ENCODE measurements around the gene TPK1. TPM values are rescaled to one million over a fixed set of nuclear protein-coding genes. Genes with fewer than 3 reads are reported as not detected.

TPK1 gene
- 11.5 TPM for total RNA-seq

DNA sequence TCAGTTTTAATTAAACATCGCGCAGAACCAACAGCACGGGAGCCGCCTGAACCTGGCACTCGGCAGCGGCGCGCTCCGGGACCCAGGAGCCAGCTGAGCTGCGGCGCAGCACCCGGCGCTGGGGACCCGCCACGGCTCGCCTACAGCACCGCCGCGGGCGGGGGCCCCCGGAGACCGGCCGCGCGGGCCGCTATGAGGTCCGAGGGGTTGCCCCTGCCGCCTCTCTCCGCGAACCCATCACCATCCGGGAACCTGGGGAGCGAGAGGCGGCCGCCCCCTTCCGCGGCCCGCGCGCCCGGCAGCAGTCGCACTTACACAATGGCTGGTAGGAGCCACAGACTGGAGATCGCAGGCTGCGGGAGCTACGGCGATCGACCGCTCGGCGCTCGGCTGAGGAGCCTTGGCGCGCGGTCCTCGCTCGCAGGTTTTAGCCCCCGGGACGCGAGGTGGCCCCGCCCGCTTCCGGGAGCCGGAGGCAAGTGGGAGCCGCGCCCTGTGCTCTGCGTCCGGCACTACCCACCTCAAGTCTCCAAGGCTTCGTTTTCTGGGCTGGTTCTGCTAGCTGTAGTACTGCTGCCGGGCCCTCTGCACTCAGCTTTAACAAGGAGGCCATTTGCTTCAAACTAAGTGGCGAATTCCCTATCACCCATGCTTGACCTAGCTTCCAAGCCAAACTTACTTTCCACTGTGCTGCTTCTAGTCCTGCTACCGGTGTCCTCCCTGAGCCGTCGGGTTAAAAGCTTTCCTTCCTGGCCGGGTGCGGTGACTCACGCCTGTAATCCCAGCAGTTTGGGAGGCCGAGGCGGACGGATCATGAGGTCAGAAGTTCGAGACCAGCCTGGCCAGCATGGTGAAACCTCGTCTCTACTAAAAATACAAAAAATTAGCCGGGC, at the start of gene TPK1:
TPK1 (minus strand) TSS at position 402 of the 893 bp plus-strand sequence. CDS start 451 bp downstream, outside the sequence.

DNA sequence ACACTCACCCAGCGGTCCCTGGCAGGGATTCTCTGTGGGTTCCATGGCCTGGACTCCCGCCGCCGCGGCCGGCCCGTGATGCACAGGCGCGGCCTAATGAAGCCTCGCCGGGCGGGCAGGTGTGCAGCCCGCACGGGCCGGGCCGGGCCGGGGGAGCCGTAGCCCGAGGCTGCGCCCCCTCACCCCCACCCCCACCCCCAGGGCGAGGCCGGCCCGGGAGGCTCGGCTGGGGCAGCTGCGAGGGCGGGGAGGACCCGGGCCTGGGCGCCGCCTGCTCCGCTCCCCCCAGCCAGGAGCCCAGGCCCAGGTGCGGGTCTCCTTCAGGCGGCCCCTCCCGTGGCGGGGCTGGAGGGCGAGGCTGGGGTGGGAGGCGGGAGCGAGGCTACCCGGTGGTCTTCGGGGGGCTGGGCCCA, 432.2 kb downstream of the TPK1 start, which contains the start of gene NOBOX:
NOBOX (minus strand) TSS at position 45 of the 413 bp plus-strand sequence.

Small RNA genes within 50 kb of the gene (small RNA-seq; reads per million reads assigned to genes)
- not detected for gene RNU6ATAC40P
